ENCODE measurements around the gene TMEM120B.

TMEM120B gene

GRCh38 chr12:121806009-121806545 lies 93.5 kb downstream of the TMEM120B start:
- no peak for DNase-seq

- DNase-seq = peak; percentile 69
Observed at GRCh38 chr12:121806546-121807423, 94.2 kb downstream of the TMEM120B start.

GRCh38 chr12:121807642-121808347 lies 95.2 kb downstream of the TMEM120B start:
- DNase-seq = no peak

- no peak for DNase-seq
Observed at GRCh38 chr12:121808623-121809022, 96.1 kb downstream of the TMEM120B start.

GRCh38 chr12:121809712-121810116 lies 97.2 kb downstream of the TMEM120B start:
- no peak for DNase-seq

- peak; percentile 53 for DNase-seq
Observed at GRCh38 chr12:121810234-121810817, 97.8 kb downstream of the TMEM120B start.

GRCh38 chr12:121810833-121811433 lies 98.4 kb downstream of the TMEM120B start:
- DNase-seq = no peak

GRCh38 chr12:121811434-121812319 lies 99.1 kb downstream of the TMEM120B start:
- DNase-seq = peak; percentile 94

GRCh38 chr12:121812320-121812871 lies 99.8 kb downstream of the TMEM120B start:
- DNase-seq = peak; percentile 94

- DNase-seq = no peak
Observed at GRCh38 chr12:121812921-121813896, 100.7 kb downstream of the TMEM120B start.

GRCh38 chr12:121813951-121814350 lies 101.4 kb downstream of the TMEM120B start:
- DNase-seq = no peak

- DNase-seq = no peak
Observed at GRCh38 chr12:121814429-121815119, 102.0 kb downstream of the TMEM120B start.

GRCh38 chr12:121815263-121815662 lies 102.7 kb downstream of the TMEM120B start:
- no peak for DNase-seq

GRCh38 chr12:121816925-121817647 lies 104.5 kb downstream of the TMEM120B start:
- no peak for DNase-seq

GRCh38 chr12:121817648-121818043 lies 105.1 kb downstream of the TMEM120B start:
- no peak for DNase-seq

GRCh38 chr12:121819212-121819949 lies 106.8 kb downstream of the TMEM120B start:
- no peak for DNase-seq

- DNase-seq = no peak
Observed at GRCh38 chr12:121820056-121820455, 107.5 kb downstream of the TMEM120B start.

Measured in islet precursor cell (in vitro differentiated cells).